MCF 10A (cell line): ENCODE measurements around the gene PREP. TPM values are rescaled to one million over a fixed set of nuclear protein-coding genes. Genes with fewer than 3 reads are reported as not detected.

ENCODE experiments used
- BruUV-seq: library from RNA; stranded (reverse); fragments of 400-500 nt; replicated peaks from 2 replicates; lab custom pipeline; 2021; lab: Mats Ljungman, UMichigan
- CTCF ChIA-PET: fragments of 300-600 bp; sonication (Branson Sonifier 250); formaldehyde crosslinking; extraction: SDS; loops from one replicate; lab custom pipeline; 2021; ENCODE audit warnings: antibody characterized with exemption, inconsistent platforms; lab: Yijun Ruan, JAX
- POLR2A ChIA-PET: fragments of 300-600, 350-650 bp; sonication (Branson Sonifier 250); formaldehyde crosslinking; extraction: SDS; loops from one replicate; lab custom pipeline; 2020; ENCODE audit warnings: antibody characterized with exemption, inconsistent platforms; lab: Yijun Ruan, JAX
- DNase-seq: peaks from one replicate; pipeline ENCODE4 v3.0.0-alpha.2; 2018; ENCODE audit not compliant: unreplicated experiment
- H3K27ac Mint-ChIP-seq: one replicate; pipeline ENCODE4 v1.8.0; 2022; ENCODE audit warnings: mild to moderate bottlenecking, low read depth, mixed read lengths; ENCODE audit not compliant: unreplicated experiment
- H3K27me3 Mint-ChIP-seq: one replicate; pipeline ENCODE4 v1.8.0; 2022; ENCODE audit warnings: mixed read lengths; ENCODE audit not compliant: insufficient read depth, unreplicated experiment
- H3K36me3 Mint-ChIP-seq: one replicate; pipeline ENCODE4 v1.8.0; 2022; ENCODE audit warnings: mild to moderate bottlenecking, moderate library complexity, mixed read lengths; ENCODE audit not compliant: insufficient read depth, unreplicated experiment
- H3K4me1 Mint-ChIP-seq: one replicate; pipeline ENCODE4 v1.8.0; 2022; ENCODE audit warnings: mixed read lengths; ENCODE audit not compliant: insufficient read depth, unreplicated experiment
- H3K4me3 Mint-ChIP-seq: one replicate; pipeline ENCODE4 v1.8.0; 2022; ENCODE audit warnings: mild to moderate bottlenecking, moderate library complexity, mixed read lengths; ENCODE audit not compliant: unreplicated experiment
- H3K9me3 Mint-ChIP-seq: one replicate; pipeline ENCODE4 v1.8.0; 2022; ENCODE audit warnings: mixed read lengths; ENCODE audit not compliant: unreplicated experiment
- intact Hi-C: fragments of 100-400 bp; cut with micrococcal nuclease; formaldehyde crosslinking; loops from 2 replicates; pipeline ENCODE4 v1.14.1; 2022
- total RNA-seq: library from RNA; stranded (reverse); gene quantifications from 2 replicates; pipeline ENCODE4 v1.2.3, GENCODE V29; 2022
- TF ChIP-seq, protein P1 (sequence below): fragments of 200-600 bp; IDR thresholded peaks from one replicate; pipeline ENCODE4 v1.8.0; 2022; ENCODE audit warnings: antibody characterized with exemption, mild to moderate bottlenecking; ENCODE audit not compliant: unreplicated experiment

PREP gene
- total RNA-seq, 1 experiment from 2014 or later, result 67.6 TPM

GRCh38 chr6:105272786-105273185 lies 130.1 kb downstream of the PREP start:
- Mint-ChIP-seq H3K9me3 (no peaks in the 10 kb centered on the region), H3K4me3 (no peak overlapping the region), H3K27ac (no peak overlapping the region), H3K27me3 (no peaks in the 10 kb centered on the region), H3K4me1 (no peaks in the 10 kb centered on the region), H3K36me3 (peaks cover 17% of the 10 kb centered on the region)
- TF ChIP-seq, protein P1, sequence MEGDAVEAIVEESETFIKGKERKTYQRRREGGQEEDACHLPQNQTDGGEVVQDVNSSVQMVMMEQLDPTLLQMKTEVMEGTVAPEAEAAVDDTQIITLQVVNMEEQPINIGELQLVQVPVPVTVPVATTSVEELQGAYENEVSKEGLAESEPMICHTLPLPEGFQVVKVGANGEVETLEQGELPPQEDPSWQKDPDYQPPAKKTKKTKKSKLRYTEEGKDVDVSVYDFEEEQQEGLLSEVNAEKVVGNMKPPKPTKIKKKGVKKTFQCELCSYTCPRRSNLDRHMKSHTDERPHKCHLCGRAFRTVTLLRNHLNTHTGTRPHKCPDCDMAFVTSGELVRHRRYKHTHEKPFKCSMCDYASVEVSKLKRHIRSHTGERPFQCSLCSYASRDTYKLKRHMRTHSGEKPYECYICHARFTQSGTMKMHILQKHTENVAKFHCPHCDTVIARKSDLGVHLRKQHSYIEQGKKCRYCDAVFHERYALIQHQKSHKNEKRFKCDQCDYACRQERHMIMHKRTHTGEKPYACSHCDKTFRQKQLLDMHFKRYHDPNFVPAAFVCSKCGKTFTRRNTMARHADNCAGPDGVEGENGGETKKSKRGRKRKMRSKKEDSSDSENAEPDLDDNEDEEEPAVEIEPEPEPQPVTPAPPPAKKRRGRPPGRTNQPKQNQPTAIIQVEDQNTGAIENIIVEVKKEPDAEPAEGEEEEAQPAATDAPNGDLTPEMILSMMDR, result no peak
- POLR2A ChIA-PET, result no interaction called here
- intact Hi-C loops, result no loop called here
- CTCF ChIA-PET, result interaction anchor here (0.9 to 4.5 kb wide), 2 partner anchors 8 to 184 kb away, joined by 5 to 20 read pairs; no protein-coding TSS in a partner anchor
- peak; percentile 15 for DNase-seq
- no TSS peak for BruUV-seq

- Mint-ChIP-seq H3K27ac (no peak overlapping the region), H3K27me3 (no peaks in the 10 kb centered on the region), H3K36me3 (no peaks in the 10 kb centered on the region), H3K4me3 (no peak overlapping the region), H3K9me3 (no peaks in the 10 kb centered on the region), H3K4me1 (no peaks in the 10 kb centered on the region)
- ChIA-PET CTCF (interaction anchor here (4.5 kb wide), 1 partner anchor 182 kb away, joined by 20 read pairs; no protein-coding TSS in a partner anchor), POLR2A (no interaction called here)
- BruUV-seq, result no TSS peak
- TF ChIP-seq, protein P1, result no peak
- intact Hi-C loops, result no loop called here
- DNase-seq, result no peak
These were observed 132.4 kb downstream of the PREP start for GRCh38 chr6:105270511-105270910.

GRCh38 chr6:105269390-105269789 lies 133.5 kb downstream of the PREP start:
- POLR2A ChIA-PET, result no interaction called here
- CTCF ChIA-PET, result interaction anchor here (4.5 kb wide), 1 partner anchor 180 kb away, joined by 20 read pairs; no protein-coding TSS in a partner anchor
- H3K27me3 Mint-ChIP-seq, result no peaks in the 10 kb centered on the region
- H3K4me1 Mint-ChIP-seq, result no peaks in the 10 kb centered on the region
- TF ChIP-seq, protein P1, result no peak
- H3K4me3 Mint-ChIP-seq, result no peak overlapping the region
- intact Hi-C loops, result no loop called here
- H3K9me3 Mint-ChIP-seq, result no peaks in the 10 kb centered on the region
- no peaks in the 10 kb centered on the region for H3K36me3 Mint-ChIP-seq
- H3K27ac Mint-ChIP-seq, result no peak overlapping the region
- no TSS peak for BruUV-seq
- DNase-seq, result no peak

GRCh38 chr6:105263685-105264610 lies 138.9 kb downstream of the PREP start:
- ChIA-PET POLR2A (interaction anchor here (0.7 to 1.2 kb wide), 2 partner anchors 49 to 86 kb away, joined by 3 to 5 read pairs; no protein-coding TSS in a partner anchor), CTCF (interaction anchor here (0.9 kb wide), 1 partner anchor 9 kb away, joined by 5 read pairs; no protein-coding TSS in a partner anchor)
- intact Hi-C loops, result no loop called here
- Mint-ChIP-seq H3K4me1 (no peaks in the 10 kb centered on the region), H3K27ac (no peak overlapping the region), H3K4me3 (no peak overlapping the region), H3K27me3 (no peaks in the 10 kb centered on the region), H3K9me3 (no peaks in the 10 kb centered on the region), H3K36me3 (no peaks in the 10 kb centered on the region)
- BruUV-seq, result no TSS peak
- DNase-seq, result no peak
- TF ChIP-seq, protein P1, result no peak
